Activated B cell treated with CpG ODN at 0.5 μM for 24 hours (primary cell): ENCODE data around the gene BCORL1. TPM values are rescaled to one million over a fixed set of nuclear protein-coding genes. Genes with fewer than 3 reads are reported as not detected.

Experiments used
- ATAC-seq: fragments of 200-7000 bp; cut with Tn5 transposase; one replicate; pipeline ENCODE4 v1.10.0; 2021; ENCODE audit warnings: low read depth, mild to moderate bottlenecking, moderate library complexity
- CTCF ChIA-PET: fragments of 350-600 bp; sonication (Branson Sonifier 250); formaldehyde crosslinking; loops from one replicate; lab custom pipeline; 2021; ENCODE audit warnings: antibody characterized with exemption; lab: Charles Lee
- POLR2A ChIA-PET: fragments of 350-600 bp; sonication (Branson Sonifier 250); formaldehyde crosslinking; loops from one replicate; lab custom pipeline; 2021; ENCODE audit warnings: antibody characterized with exemption; lab: Charles Lee
- DNase-seq: peaks from one replicate; pipeline ENCODE4 v3.0.0; 2022
- H3K27ac Mint-ChIP-seq: one replicate; pipeline ENCODE4 v1.8.0; 2020; ENCODE audit warnings: mixed read lengths
- H3K27me3 Mint-ChIP-seq: one replicate; pipeline ENCODE4 v1.8.0; 2021; ENCODE audit warnings: mixed read lengths
- H3K36me3 Mint-ChIP-seq: one replicate; pipeline ENCODE4 v1.8.0; 2021; ENCODE audit warnings: low read depth, mixed read lengths
- H3K4me1 Mint-ChIP-seq: one replicate; pipeline ENCODE4 v1.8.0; 2021; ENCODE audit warnings: mixed read lengths
- H3K4me3 Mint-ChIP-seq: one replicate; pipeline ENCODE4 v1.8.0; 2020; ENCODE audit warnings: mild to moderate bottlenecking, mixed read lengths
- H3K9me3 Mint-ChIP-seq: one replicate; pipeline ENCODE4 v1.8.0; 2020; ENCODE audit warnings: mixed read lengths
- intact Hi-C: fragments of 100-400 bp; cut with micrococcal nuclease; formaldehyde crosslinking; loops from one replicate; pipeline ENCODE4 v1.15.1; 2024
- total RNA-seq: library from RNA; stranded (reverse); gene quantifications from 2 replicates; pipeline ENCODE4 v1.2.3, GENCODE V29; 2022
- TF ChIP-seq, protein P1 (sequence below): fragments of 200-600 bp; IDR thresholded peaks from one replicate; pipeline ENCODE4 v1.8.0; 2022; ENCODE audit warnings: antibody characterized with exemption, mild to moderate bottlenecking

The BCORL1 gene
- total RNA-seq, 1 donor from 2014 or later = 8.0 TPM

DNA sequence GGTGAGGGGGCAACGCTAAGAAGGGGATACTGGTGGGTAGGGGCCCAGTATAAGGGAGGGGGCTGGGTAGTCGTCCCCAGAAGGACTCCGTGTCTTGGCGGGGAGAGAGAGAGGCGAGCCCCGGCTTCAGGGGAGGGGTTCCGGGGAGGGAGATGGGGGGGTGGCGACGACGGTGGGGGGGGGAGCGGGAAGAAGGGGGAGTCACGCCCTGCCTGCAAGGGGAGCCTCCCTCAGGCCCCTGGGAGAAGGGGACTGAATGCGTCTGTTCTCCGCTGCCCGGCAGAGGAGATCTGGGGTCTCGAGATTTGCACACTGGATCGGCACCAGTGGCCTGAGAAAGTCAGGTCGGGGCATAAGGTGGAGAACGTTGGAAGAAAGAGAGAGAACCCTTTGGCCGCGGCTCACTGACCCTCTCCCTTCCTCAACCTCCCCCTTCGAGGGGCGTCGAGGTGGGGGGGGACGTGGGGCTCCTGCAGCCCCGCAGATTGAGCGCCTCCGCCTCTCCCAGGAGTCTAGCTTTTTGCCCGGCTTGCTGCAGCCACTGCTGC is 609 bp upstream of the BCORL1 start:
- Mint-ChIP-seq H3K4me1 (peaks cover 16% of the 10 kb centered on the region), H3K27me3 (no peaks in the 10 kb centered on the region), H3K4me3 (no peak overlapping the region), H3K9me3 (no peaks in the 10 kb centered on the region), H3K27ac (no peak overlapping the region), H3K36me3 (no peaks in the 10 kb centered on the region)
- ATAC-seq = no peak
- TF ChIP-seq, protein P1, sequence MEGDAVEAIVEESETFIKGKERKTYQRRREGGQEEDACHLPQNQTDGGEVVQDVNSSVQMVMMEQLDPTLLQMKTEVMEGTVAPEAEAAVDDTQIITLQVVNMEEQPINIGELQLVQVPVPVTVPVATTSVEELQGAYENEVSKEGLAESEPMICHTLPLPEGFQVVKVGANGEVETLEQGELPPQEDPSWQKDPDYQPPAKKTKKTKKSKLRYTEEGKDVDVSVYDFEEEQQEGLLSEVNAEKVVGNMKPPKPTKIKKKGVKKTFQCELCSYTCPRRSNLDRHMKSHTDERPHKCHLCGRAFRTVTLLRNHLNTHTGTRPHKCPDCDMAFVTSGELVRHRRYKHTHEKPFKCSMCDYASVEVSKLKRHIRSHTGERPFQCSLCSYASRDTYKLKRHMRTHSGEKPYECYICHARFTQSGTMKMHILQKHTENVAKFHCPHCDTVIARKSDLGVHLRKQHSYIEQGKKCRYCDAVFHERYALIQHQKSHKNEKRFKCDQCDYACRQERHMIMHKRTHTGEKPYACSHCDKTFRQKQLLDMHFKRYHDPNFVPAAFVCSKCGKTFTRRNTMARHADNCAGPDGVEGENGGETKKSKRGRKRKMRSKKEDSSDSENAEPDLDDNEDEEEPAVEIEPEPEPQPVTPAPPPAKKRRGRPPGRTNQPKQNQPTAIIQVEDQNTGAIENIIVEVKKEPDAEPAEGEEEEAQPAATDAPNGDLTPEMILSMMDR = no peak
- ChIA-PET CTCF (no interaction called here), POLR2A (interaction anchor here (1.4 to 1.8 kb wide), 4 partner anchors 20 to 50 kb away, joined by 4 to 9 read pairs (median 6); no protein-coding TSS in a partner anchor)
- DNase-seq = no peak
- intact Hi-C loops = loop anchor here (1.0 to 5.0 kb wide), 7 partner anchors 21 to 377 kb away; partner anchors contain the start of genes AIFM1, SASH3 and ZDHHC9

DNA sequence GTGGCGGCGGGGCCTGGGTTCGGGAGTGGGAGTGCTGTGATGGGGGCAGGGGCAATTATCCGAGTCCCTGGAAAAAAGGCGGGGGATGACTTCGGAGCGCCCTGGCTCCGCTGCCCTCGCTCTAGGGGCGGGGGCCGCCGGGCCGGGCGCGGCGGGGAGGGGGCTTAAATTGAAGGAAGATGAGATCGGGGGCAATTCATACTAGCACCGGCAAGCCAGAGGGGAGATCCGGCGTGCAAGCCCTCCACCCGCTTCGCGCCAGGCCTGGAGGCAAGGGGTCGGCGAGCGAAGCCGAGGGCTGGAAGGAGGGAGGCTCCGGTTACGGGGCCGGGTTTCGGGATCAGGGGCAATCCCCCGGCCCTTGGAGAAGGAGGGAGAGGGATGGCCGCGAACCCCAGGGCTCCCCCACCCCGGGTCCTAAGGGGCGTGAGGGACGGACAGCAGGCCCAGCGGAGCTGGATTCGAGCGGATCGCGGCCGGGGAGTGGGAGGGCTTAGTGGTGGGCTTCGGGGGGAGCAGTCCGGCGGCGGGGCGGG is 1.2 kb downstream of the BCORL1 start:
- ChIA-PET POLR2A (interaction anchor here (1.4 to 1.7 kb wide), 3 partner anchors 22 to 52 kb away, joined by 4 to 9 read pairs (median 6); no protein-coding TSS in a partner anchor), CTCF (no interaction called here)
- ATAC-seq (no peak), DNase-seq (peak; percentile 21)
- H3K27me3 Mint-ChIP-seq = no peaks in the 10 kb centered on the region
- no peaks in the 10 kb centered on the region for H3K9me3 Mint-ChIP-seq
- no peak overlapping the region for H3K4me3 Mint-ChIP-seq
- peaks cover 18% of the 10 kb centered on the region for H3K4me1 Mint-ChIP-seq
- TF ChIP-seq, protein P1 = no peak
- H3K36me3 Mint-ChIP-seq = no peaks in the 10 kb centered on the region
- no peak overlapping the region for H3K27ac Mint-ChIP-seq
- intact Hi-C loops = loop anchor here (2.0 to 5.0 kb wide), 4 partner anchors 141 to 379 kb away; partner anchors contain the start of genes AIFM1, SASH3 and ZDHHC9

DNA sequence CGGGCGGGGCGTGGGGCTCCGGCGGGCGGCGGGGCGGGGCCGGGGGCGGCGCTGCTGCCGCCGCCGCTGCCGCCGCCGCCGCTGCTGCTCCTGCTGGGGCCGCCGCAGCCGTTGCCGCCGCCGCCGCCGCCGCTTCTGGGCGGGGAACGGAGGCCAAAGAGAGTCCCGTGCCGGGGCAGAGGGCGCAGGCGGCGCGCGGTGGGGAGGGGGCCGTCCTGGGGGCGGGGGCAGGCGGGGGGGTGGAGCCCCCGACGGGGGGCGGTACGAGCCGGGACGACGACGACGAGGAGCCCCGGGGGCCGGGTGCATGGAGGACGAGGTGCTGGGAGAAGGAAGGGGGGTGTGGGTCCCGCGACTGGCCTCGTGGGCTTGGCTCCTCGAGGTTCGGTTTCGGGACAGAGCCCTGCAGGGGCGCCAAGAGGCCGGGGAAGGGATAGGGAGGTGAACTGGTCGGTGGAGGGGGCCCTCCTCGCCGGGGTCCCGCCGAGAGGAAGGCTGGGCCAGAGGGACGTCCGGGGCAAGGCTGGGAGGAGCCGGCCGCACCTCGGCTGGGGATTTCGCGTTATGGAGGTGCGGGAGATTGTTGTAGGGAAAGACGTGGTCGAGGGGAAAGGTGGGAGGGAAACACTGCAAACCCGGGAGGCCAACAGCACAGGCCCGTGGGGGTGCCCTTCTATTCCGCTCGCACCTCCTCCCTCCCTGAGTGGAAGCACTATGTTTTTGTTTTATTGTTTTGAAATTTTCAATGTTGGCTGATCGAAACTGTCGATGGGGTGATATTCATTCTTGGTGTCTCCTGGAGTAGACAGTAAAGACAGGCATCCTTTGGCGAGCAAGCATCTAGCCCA is 1.9 kb downstream of the BCORL1 start:
- peaks cover 18% of the 10 kb centered on the region for H3K4me1 Mint-ChIP-seq
- no peaks in the 10 kb centered on the region for H3K9me3 Mint-ChIP-seq
- H3K4me3 Mint-ChIP-seq = peak overlapping the region; percentile 82
- peak; percentile 7 for ATAC-seq
- H3K36me3 Mint-ChIP-seq = no peaks in the 10 kb centered on the region
- H3K27ac Mint-ChIP-seq = no peak overlapping the region
- ChIA-PET POLR2A (no interaction called here), CTCF (no interaction called here)
- DNase-seq = peak; percentile 45
- H3K27me3 Mint-ChIP-seq = no peaks in the 10 kb centered on the region
- TF ChIP-seq, protein P1 = no peak
- intact Hi-C loops = loop anchor here (5.0 kb wide), 2 partner anchors 183 to 207 kb away; partner anchors contain the start of genes AIFM1 and SASH3

DNA sequence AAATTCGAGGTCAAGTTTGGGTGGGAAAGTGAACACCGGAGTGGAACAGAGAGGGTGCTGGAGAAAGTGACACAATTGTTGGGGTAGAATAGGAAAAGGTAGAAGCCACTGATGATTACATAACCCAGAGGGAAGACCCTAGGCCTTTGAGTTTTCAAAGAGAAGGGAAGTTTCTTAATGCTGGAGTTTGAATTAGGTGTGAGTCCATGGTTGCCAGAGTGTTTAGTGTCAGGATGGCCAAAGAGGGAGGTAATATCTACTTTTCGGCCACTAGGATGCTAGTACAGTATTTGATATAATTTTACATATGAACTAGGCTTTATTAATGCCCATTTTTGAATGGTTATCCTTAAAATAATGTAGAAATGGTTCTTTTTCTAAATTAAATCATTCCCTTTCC is 5.4 kb downstream of the BCORL1 start:
- ATAC-seq (no peak), DNase-seq (no peak)
- POLR2A ChIA-PET = no interaction called here
- H3K4me1 Mint-ChIP-seq = peaks cover 15% of the 10 kb centered on the region
- TF ChIP-seq, protein P1 = no peak
- no peaks in the 10 kb centered on the region for H3K36me3 Mint-ChIP-seq
- intact Hi-C loops = no loop called here
- H3K9me3 Mint-ChIP-seq = no peaks in the 10 kb centered on the region
- no peak overlapping the region for H3K27ac Mint-ChIP-seq
- H3K27me3 Mint-ChIP-seq = no peaks in the 10 kb centered on the region
- CTCF ChIA-PET = interaction anchor here (1.1 kb wide), 1 partner anchor 62 kb away, joined by 3 read pairs; no protein-coding TSS in a partner anchor
- H3K4me3 Mint-ChIP-seq = no peak overlapping the region

DNA sequence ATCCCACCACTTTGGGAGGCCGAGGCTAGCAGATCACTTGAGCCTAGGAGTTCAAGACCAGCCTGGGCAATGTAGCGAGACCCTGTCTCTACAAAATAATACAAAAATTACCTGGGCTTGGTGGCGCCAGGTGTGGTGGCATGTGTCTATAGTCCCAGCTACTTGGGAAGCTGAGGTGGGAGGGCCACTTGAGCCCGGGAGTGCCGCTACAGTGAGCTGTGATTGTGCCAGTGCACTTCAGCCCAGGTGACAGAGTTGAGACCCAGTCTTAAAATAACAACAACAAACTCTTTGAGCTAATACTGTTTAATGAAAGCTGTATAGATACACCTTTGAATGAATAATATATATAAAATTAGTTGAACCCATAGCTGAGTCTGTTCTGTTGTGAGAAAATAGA is 9.7 kb downstream of the BCORL1 start:
- TF ChIP-seq, protein P1 = no peak
- DNase-seq (no peak), ATAC-seq (no peak)
- Mint-ChIP-seq H3K27me3 (no peaks in the 10 kb centered on the region), H3K9me3 (no peaks in the 10 kb centered on the region), H3K36me3 (peaks cover 5% of the 10 kb centered on the region), H3K4me3 (no peak overlapping the region), H3K4me1 (peaks cover 4% of the 10 kb centered on the region), H3K27ac (no peak overlapping the region)
- CTCF ChIA-PET = no interaction called here
- POLR2A ChIA-PET = no interaction called here
- intact Hi-C loops = no loop called here
